Hindlimb muscle (tissue), 1 donor: Measurements from ENCODE around the gene NRXN3. TPM values are rescaled to one million over a fixed set of nuclear protein-coding genes. Genes with fewer than 3 reads are reported as not detected.

Experiments
- DNase-seq: peaks from one replicate; pipeline ENCODE4 v3.0.0-alpha.2; 2013
- polyA plus RNA-seq: library from polyadenylated mRNA; unstranded; fragments of 120-200 nt; gene quantifications from one replicate; pipeline ENCODE4 v1.2.1, GENCODE V29; 2013; ENCODE audit not compliant: insufficient read length

Gene NRXN3
- polyA plus RNA-seq, 1 donor = 0.40 TPM

GRCh38 chr14:79265366-79265946 is 1095.3 kb downstream of the NRXN3 start:
- no peak for DNase-seq

GRCh38 chr14:79270361-79270760 is 1100.2 kb downstream of the NRXN3 start:
- no peak for DNase-seq

GRCh38 chr14:79271122-79271521 is 1100.9 kb downstream of the NRXN3 start:
- no peak for DNase-seq

DNA sequence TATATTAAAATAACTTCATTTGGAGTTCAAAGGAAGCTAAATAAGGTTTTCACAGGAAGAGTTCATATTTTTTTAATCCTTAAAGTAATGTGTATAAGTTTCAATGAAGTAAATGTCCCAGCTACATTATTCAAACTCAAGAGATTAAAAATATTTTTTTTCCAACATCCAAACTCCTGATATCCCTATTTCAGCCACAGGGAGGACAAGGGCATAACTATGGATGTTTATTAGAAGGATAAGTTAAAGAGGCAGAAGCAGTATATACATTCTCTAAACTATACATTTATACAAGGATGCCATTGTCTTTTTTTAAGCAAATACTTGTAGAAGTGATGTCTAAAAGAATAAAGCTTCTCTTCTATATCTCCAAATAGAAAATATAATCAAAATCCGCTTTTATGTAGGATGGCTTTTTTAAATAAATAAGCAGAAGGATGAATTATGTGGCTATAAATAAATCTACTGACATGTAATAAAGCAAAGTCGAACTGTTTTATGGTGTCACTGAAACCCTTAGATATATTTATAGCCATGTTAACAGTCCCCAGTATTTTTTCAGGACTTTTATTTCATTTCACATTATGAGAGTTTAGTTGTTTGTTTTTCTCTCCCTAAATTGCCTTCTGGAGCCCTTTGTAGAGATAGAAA is 1104.6 kb downstream of the NRXN3 start:
- no peak for DNase-seq

DNA sequence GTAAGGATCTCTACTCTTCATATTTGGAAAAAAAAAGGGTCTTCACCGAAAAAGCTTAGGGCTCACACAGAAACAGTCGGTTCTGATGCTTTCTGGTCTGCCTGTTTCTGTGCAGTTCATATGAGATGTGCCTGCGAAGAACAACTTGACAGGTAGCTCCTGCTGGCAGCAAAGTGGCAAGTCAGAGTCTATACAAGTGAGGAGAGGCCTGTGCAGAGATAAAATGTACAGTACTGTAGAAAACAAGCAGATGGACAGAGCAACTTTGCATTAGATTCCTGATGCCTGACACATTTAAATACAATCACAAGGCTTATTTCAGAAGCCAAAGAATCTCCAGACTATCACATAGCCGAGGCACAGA is 1105.1 kb downstream of the NRXN3 start:
- DNase-seq = no peak

DNA sequence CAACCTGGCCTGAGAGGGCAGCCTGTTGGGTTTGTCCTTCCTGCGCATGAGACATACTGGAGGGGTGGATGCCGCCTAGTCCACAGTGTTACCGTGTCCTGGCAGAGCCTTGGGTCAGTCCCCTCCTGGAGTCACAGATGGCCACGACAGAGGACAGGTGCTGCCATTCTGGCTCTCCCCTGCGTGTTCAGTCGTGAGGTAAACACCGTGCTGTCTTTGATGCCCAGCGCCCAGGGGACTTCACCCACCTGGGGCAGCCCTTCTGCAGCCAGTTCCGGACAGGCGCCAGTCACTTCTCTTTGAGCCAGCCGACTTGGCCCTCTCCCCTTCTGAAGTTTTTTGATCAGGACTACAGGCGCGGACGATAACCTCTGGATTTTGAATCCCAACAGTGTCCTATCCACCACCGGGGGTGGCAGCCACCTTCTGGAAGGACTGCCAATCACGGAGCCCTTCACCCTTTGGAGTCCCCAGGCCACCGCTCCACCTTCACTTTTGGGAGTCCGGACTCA is 1108.2 kb downstream of the NRXN3 start:
- peak; percentile 5 for DNase-seq

GRCh38 chr14:79278798-79279644 is 1108.8 kb downstream of the NRXN3 start:
- peak; percentile 74 for DNase-seq

- no peak for DNase-seq
Measured at GRCh38 chr14:79279645-79280597, 1109.7 kb downstream of the NRXN3 start.

- DNase-seq = no peak
Measured at GRCh38 chr14:79281244-79282152, 1111.3 kb downstream of the NRXN3 start.

GRCh38 chr14:79284621-79285020 is 1114.4 kb downstream of the NRXN3 start:
- no peak for DNase-seq

DNA sequence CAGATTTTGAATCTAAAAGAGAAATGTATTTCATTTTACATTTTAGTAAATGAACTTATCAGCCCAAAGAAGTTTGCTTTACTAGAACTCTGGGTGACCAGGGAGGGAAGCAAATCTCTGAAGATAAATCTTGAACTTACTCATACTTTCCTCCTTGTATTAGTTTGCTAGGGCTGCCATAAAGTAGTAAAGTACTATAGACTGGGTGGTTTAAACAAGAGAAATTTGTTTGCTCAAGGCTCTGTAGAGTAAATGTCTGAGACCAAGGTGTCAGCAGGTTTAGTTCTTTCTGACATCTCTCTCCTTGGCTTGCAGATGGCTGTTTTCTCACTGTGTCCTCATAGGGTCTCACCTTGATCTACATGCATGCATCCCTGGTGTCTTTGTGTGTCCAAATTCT is 1115.1 kb downstream of the NRXN3 start:
- DNase-seq = no peak

DNA sequence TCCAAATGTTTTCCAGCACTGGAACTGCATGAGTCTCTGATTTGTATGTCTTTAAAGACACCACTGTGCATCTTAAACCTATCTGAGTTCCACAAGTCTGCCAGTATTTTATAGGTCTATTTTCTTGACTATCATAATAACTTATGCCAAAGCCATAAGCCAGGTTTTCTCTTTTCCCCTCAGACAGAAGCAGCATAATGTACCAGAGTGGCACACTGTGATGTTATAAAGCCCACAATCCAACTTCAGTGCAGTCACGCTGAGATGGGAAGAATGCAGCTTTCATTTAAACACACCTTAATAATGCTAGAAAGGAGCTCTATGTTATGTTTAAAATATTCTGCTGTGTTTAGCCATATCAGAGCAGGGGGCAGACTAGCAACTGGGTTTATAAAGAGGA is 1117.8 kb downstream of the NRXN3 start:
- DNase-seq = no peak

DNA sequence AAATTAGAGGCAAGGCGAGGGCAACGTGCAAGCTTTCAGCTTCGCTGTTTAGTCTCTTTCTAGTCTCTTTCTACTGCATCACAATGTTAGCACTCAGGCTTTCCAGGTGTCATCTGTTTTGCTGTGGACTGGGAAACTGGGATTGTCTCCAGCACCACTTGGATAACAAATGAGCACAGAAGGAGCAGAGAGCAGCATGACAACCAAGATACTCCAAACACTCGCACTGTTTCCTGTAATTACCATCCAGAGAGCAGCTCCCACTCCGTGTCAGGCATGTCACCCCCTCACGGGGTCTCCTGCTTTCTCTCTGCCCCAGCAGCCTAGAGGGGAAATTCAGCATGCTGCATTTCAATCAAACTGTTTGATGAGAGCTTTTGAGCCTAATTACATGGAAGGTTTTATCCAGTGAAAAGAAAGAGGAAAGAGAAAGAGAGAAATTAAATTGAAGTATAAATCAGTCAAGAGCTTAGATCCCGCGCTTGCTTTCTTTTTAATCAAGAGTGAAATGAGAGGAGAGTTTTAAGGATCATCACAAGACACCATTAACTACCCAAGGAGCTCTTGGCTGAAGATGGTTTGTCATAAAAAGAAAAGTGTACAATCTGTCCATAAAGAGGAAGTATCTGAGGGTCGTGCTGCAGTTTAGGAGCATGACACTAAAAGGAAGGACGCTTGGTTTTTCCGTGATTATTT is 1123.5 kb downstream of the NRXN3 start:
- DNase-seq = peak; percentile 17

DNA sequence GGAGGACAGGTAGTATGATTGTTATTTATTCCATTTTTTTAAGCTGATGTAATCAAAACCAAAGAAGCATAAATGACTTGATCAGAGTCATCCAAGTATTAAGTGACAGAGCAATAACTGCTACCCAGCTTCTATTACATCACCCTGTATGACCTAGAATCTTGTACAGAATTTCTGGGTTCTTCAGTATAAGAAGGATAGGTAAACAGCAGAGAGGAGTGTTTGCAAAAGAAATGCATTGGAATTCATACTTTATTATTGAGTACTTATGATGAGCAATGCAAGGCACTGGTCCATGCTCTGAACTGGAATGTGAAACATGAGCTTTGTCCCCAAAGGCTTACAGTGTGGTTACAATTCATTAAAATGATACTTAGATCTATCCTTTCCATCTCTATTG is 1124.3 kb downstream of the NRXN3 start:
- no peak for DNase-seq

- DNase-seq = no peak
Measured at GRCh38 chr14:79295385-79295784, 1125.2 kb downstream of the NRXN3 start.

DNA sequence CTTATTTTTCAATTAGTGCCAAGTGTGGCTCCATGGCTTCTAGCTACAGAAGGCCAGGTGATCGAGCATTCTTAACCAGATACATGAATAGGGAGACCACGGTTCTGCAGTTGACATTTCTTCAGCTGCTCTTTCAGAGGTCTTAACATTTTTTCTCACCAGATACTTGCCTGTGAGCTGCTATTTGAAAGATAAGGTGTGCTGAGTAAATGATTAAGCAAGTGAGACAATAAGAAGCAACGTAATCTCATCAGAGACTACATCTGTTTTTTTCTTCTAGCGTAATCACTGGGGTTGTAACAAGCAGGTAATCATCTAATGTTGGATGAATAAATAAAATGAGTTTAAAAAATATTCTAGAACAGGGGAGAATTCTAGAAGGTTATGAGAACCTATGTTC is 1128.2 kb downstream of the NRXN3 start:
- no peak for DNase-seq

- DNase-seq = no peak
Measured at GRCh38 chr14:79299162-79299561, 1129.0 kb downstream of the NRXN3 start.

DNA sequence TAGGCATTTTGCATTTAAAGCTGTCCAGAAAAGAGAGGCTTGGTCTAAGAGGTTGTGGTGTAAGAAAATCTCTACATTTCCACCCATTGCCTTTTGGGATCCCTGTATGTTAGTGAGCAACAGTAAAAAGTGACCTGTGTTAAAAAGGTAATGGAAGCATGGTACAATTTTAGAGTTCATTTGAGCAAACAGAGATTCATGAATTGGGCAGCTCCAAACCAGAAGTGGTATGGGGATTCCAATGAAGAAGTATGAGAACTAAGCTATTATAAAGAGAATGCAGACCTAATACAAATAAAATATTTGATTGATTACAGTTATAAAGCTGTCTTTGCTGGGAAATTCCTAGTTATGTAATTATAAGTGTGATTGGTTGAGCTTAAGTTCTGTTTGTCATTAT is 1134.1 kb downstream of the NRXN3 start:
- DNase-seq = no peak

DNA sequence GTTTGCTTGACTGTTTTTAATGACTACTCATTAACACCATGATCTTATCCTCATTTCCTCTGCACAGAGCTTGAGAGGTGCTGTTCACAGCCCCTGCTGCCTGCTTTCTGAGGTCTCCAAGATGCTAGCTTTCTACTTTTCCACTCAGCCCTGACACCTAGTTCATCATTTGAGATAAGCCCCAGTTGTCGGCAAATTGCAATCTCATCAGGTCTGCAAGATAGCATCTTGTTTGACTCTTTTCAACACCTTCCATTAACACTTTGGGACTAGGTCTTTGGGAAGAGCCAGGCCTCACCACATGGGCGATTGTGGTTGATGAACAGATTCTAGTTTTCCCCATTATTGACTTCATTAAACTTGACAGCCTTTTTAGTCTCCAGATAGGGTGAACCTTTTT is 1136.4 kb downstream of the NRXN3 start:
- DNase-seq = no peak

DNA sequence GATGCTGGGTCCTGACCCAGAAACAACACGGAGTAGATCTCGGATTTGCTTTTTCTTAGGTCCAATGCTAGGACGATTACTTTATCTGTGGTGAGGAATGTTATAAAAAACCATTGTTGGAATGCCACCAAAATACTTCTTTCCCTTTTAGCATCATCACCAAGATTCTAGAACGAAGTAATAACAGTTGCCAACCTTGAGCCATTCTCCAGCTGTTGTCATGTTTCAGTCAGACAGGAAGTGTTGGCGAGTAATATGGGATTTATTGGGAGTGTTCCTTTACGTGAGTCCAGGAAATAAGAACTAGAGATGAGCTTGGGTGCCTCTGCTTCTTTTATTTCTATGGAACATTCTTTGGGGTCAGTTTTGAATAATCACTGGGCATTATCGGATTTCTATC is 1148.2 kb downstream of the NRXN3 start:
- DNase-seq = peak; percentile 1

- DNase-seq = no peak
Measured at GRCh38 chr14:79320561-79320960, 1150.4 kb downstream of the NRXN3 start.
